Sciatic nerve (tissue), 2 donors: ENCODE results near the gene STK25. TPM values are rescaled to one million over a fixed set of nuclear protein-coding genes. Genes with fewer than 3 reads are reported as not detected.
"Not testable (repeated sequence)": the region's sequence is repeated elsewhere in the genome, so short reads cannot be mapped to it uniquely, and the experiment has no call there.

Experiments
- ATAC-seq: fragments of 200-7000 bp; cut with Tn5 transposase; one replicate; pipeline ENCODE4 v1.9.1; 2020; ENCODE audit warnings: mild to moderate bottlenecking, moderate library complexity
- DNase-seq: peaks from one replicate; pipeline ENCODE4 v3.0.0-alpha.2; 2020; ENCODE audit warnings: low spot score
- intact Hi-C: fragments of 100-400 bp; cut with DNase I; formaldehyde crosslinking; loops from one replicate; pipeline ENCODE4 v1.14.2; 2022
- total RNA-seq: library from RNA; stranded (reverse); fragmentation: NEBNext Ultra II Directional; extraction: Animal tissue kit (Norgen Biotek cat#: 25700); gene quantifications from one replicate; pipeline ENCODE4 v1.2.1, GENCODE V29; 2021
- donor health status: DM: no; HTN: no; CAD: no.
- donor health status: DM: no; HTN: no; CAD: no.

The STK25 gene
- total RNA-seq, 1 donor from 2014 or later, result 125 TPM

GRCh38 chr2:241481687-241482086 is 26.7 kb downstream of the STK25 start:
- no peak for ATAC-seq
- intact Hi-C loops, result no loop called here
- no peak for DNase-seq

GRCh38 chr2:241479026-241479898 is 29.1 kb downstream of the STK25 start:
- intact Hi-C loops, result no loop called here
- DNase-seq (no peak), ATAC-seq (no peak)

- DNase-seq, result no peak
- intact Hi-C loops, result no loop called here
- ATAC-seq, result no peak
Observed at GRCh38 chr2:241478166-241478565, 30.2 kb downstream of the STK25 start.

- ATAC-seq (no peak), DNase-seq (no peak)
- intact Hi-C loops, result no loop called here
Observed at GRCh38 chr2:241475267-241475666, 33.1 kb downstream of the STK25 start.

- DNase-seq (no peak), ATAC-seq (no peak)
- intact Hi-C loops, result loop anchor here (5.0 kb wide), 1 partner anchor 1161 kb away; no protein-coding TSS in a partner anchor
Observed at GRCh38 chr2:241473399-241473798, 35.0 kb downstream of the STK25 start.

GRCh38 chr2:241469746-241470145 is 38.6 kb downstream of the STK25 start:
- ATAC-seq (no peak), DNase-seq (no peak)
- intact Hi-C loops, result loop anchor here (5.0 kb wide), 1 partner anchor 1157 kb away; no protein-coding TSS in a partner anchor

- ATAC-seq (no peak), DNase-seq (no peak)
- intact Hi-C loops, result no loop called here
Observed at GRCh38 chr2:241468476-241468781, 40.0 kb downstream of the STK25 start.

GRCh38 chr2:241467777-241468475 is 40.5 kb downstream of the STK25 start:
- DNase-seq, result no peak
- intact Hi-C loops, result no loop called here

GRCh38 chr2:241466230-241466629 is 42.2 kb downstream of the STK25 start:
- DNase-seq (no peak), ATAC-seq (no peak)
- intact Hi-C loops, result no loop called here

More at GRCh38 chr2:241467777-241468475, 40.5 kb downstream of the STK25 start:
- ATAC-seq, result no peak

GRCh38 chr2:241465543-241465942 is 42.8 kb downstream of the STK25 start:
- no peak for DNase-seq
- ATAC-seq, result no peak
- intact Hi-C loops, result no loop called here

- ATAC-seq (no peak), DNase-seq (no peak)
- intact Hi-C loops, result no loop called here
Observed at GRCh38 chr2:241463276-241464135, 44.9 kb downstream of the STK25 start.

- intact Hi-C loops, result no loop called here
- ATAC-seq (no peak), DNase-seq (no peak)
Observed at GRCh38 chr2:241461693-241462677, 46.4 kb downstream of the STK25 start.

GRCh38 chr2:241460631-241461030 is 47.8 kb downstream of the STK25 start:
- DNase-seq (no peak), ATAC-seq (peak; percentile 27)
- intact Hi-C loops, result no loop called here

GRCh38 chr2:241459520-241459919 is 48.9 kb downstream of the STK25 start:
- intact Hi-C loops, result no loop called here
- ATAC-seq, result no peak
- no peak for DNase-seq

- ATAC-seq, result no peak
- no peak for DNase-seq
- intact Hi-C loops, result no loop called here
Observed at GRCh38 chr2:241458687-241459086, 49.7 kb downstream of the STK25 start.

GRCh38 chr2:241456546-241456945 is 51.8 kb downstream of the STK25 start:
- DNase-seq (no peak), ATAC-seq (no peak)
- intact Hi-C loops, result no loop called here

GRCh38 chr2:241454837-241455485 is 53.4 kb downstream of the STK25 start:
- intact Hi-C loops, result no loop called here
- no peak for DNase-seq
- no peak for ATAC-seq

- DNase-seq, ATAC-seq, intact Hi-C loops: not testable (repeated sequence)
Observed at GRCh38 chr2:241453919-241454318, 54.5 kb downstream of the STK25 start.
